Gastrocnemius medialis (tissue), 4 donors: ENCODE data around the gene CCL19. TPM values are rescaled to one million over a fixed set of nuclear protein-coding genes. Genes with fewer than 3 reads are reported as not detected.

Source experiments
- ATAC-seq, 2 donors: fragments of 150-250 bp; one replicate each; pipeline ENCODE4 v1.9.1; 2016
- DNase-seq, 2 donors: peaks; one replicate each; pipeline ENCODE4 v3.0.0-alpha.2; 2019
- H3K27ac ChIP-seq, 4 donors: fragments of 200-600 bp; sonication (generic); 1 replicate in 1 of 4; 2 replicates in 3 of 4; pipeline ENCODE4 v1.5.1; 2016 to 2018; ENCODE audit warnings: mild to moderate bottlenecking in 2 of 4, moderate library complexity in 1 of 4
- H3K27me3 ChIP-seq, 3 donors: fragments of 200-600 bp; sonication (generic) in 2 of 3; 1 replicate in 1 of 3; 2 replicates in 2 of 3; pipeline versions ENCODE4 v1.5.1 to v1.6.0; 2016 to 2019; ENCODE audit warnings: mild to moderate bottlenecking in 1 of 3, moderate library complexity in 1 of 3
- H3K36me3 ChIP-seq, 2 donors: fragments of 200-600 bp; sonication (generic) in 1 of 2; one replicate each; pipeline ENCODE4 v1.5.1; 2017 to 2018
- H3K4me1 ChIP-seq, 2 donors: fragments of 200-600 bp; sonication (generic) in 1 of 2; one replicate each; pipeline ENCODE4 v1.5.1; 2016 to 2017; ENCODE audit warnings: mild to moderate bottlenecking in 2 of 2
- H3K4me3 ChIP-seq, 4 donors: fragments of 200-600 bp; sonication (generic) in 3 of 4; 1 replicate in 1 of 4; 2 replicates in 3 of 4; pipeline ENCODE4 v1.5.1; 2016 to 2019; ENCODE audit warnings: mild to moderate bottlenecking in 2 of 4
- H3K9me3 ChIP-seq, 3 donors: fragments of 200-600 bp; sonication (generic) in 2 of 3; 1 replicate in 1 of 3; 2 replicates in 2 of 3; pipeline ENCODE4 v1.5.1; 2016 to 2019
- POLR2A ChIP-seq, 2 donors: fragments of 450-650 bp; IDR thresholded peaks; one replicate each; pipeline ENCODE4 v1.6.1; 2017; ENCODE audit warnings: antibody characterized with exemption in 2 of 2, mild to moderate bottlenecking in 2 of 2, moderate library complexity in 2 of 2
- in situ Hi-C, 4 donors: fragments of 200-750 bp; cut with MboI; loops; one replicate each; pipeline versions ENCODE4 v1.15.0 to v1.8.0; 2017; ENCODE audit warnings: low sequenced_read_pairs in 4 of 4
- intact Hi-C: fragments of 100-400 bp; cut with DNase I; formaldehyde crosslinking; loops from one replicate; pipeline ENCODE4 v1.15.1; 2023; ENCODE audit warnings: low total_unique reads
- total RNA-seq, 4 donors: library from RNA; depleted of rRNA; stranded (reverse); fragments of >200 nt; gene quantifications; one replicate each; pipeline versions ENCODE4 v1.1.0 to v1.2.3, GENCODE V29; 2016
- TF ChIP-seq, protein P1 (sequence below), 5 experiments: fragments of 450-650 bp in 3 of 5; fragments of 200-600 bp in 2 of 5; sonication (generic) in 2 of 5; IDR thresholded peaks in 4 of 5; conservative IDR thresholded peaks in 1 of 5; 1 replicate in 4 of 5; 2 replicates in 1 of 5; pipeline ENCODE4 v1.5.1; 2016 to 2019; ENCODE audit warnings: antibody characterized with exemption in 5 of 5, mild to moderate bottlenecking in 3 of 5, moderate library complexity in 3 of 5

Gene CCL19
- total RNA-seq, 4 donors from 2014 or later = not detected

DNA sequence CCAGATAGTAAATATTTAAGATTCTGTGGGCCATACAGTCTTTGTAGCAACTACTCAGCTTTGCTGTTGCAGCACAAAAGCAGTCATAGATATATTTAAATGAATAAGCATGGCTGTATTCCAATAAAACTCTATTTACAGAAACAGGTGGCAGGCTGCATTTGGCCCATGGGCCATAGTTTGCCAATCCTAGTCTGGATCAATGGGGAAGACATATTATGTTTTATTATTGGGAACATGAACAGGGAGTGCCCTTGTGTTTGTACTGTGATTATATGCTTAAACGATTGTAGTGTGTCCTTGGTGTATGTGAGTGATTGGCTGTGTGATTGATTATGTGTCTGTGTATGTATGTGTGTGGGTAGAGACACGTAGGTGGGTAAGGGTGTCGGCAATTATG, 16.6 kb downstream of the CCL19 start:
- no peak overlapping the region for H3K27ac ChIP-seq
- no peaks in the 10 kb centered on the region for H3K36me3 ChIP-seq
- in situ Hi-C loops (loop anchor here in 1 of 4 donors (25.0 kb wide), 1 partner anchor 413 kb away; the partner anchor contains the start of genes FANCG and PIGO), intact Hi-C loops (no loop called here)
- H3K4me3 ChIP-seq = no peak overlapping the region
- peaks cover 3 to 4% of the 10 kb centered on the region in 2 donors for H3K4me1 ChIP-seq
- ATAC-seq (no peak), DNase-seq (no peak)
- TF ChIP-seq, protein P1, sequence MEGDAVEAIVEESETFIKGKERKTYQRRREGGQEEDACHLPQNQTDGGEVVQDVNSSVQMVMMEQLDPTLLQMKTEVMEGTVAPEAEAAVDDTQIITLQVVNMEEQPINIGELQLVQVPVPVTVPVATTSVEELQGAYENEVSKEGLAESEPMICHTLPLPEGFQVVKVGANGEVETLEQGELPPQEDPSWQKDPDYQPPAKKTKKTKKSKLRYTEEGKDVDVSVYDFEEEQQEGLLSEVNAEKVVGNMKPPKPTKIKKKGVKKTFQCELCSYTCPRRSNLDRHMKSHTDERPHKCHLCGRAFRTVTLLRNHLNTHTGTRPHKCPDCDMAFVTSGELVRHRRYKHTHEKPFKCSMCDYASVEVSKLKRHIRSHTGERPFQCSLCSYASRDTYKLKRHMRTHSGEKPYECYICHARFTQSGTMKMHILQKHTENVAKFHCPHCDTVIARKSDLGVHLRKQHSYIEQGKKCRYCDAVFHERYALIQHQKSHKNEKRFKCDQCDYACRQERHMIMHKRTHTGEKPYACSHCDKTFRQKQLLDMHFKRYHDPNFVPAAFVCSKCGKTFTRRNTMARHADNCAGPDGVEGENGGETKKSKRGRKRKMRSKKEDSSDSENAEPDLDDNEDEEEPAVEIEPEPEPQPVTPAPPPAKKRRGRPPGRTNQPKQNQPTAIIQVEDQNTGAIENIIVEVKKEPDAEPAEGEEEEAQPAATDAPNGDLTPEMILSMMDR (IDR thresholded peaks at IDR 0.05 in 4 of 5, conservative IDR thresholded peaks at IDR 0.05 in 1 of 5) = no peak
- no peak for TF ChIP-seq POLR2A (IDR thresholded peaks at IDR 0.05)
- no peaks in the 10 kb centered on the region for H3K27me3 ChIP-seq
- no peaks in the 10 kb centered on the region for H3K9me3 ChIP-seq

DNA sequence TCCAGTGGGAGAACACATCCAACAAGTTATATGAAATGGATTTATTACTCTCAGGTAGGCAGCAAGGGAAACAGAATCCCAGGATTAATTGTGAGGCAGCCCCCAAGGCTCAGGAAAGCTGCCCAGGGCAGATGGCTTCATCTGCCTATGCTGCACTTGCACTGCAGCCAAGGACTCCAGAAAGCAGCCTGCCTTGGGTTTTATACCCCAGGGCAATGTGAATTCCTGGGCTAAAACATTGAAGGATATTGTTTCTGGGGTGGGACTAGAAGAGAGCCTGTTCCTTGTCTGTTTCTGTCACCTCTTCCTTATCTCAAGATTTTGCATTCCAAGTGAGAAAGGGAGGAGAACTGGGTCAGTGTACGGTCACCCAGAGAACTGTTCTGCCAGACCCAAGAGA, 19.8 kb downstream of the CCL19 start:
- intact Hi-C loops = no loop called here

DNA sequence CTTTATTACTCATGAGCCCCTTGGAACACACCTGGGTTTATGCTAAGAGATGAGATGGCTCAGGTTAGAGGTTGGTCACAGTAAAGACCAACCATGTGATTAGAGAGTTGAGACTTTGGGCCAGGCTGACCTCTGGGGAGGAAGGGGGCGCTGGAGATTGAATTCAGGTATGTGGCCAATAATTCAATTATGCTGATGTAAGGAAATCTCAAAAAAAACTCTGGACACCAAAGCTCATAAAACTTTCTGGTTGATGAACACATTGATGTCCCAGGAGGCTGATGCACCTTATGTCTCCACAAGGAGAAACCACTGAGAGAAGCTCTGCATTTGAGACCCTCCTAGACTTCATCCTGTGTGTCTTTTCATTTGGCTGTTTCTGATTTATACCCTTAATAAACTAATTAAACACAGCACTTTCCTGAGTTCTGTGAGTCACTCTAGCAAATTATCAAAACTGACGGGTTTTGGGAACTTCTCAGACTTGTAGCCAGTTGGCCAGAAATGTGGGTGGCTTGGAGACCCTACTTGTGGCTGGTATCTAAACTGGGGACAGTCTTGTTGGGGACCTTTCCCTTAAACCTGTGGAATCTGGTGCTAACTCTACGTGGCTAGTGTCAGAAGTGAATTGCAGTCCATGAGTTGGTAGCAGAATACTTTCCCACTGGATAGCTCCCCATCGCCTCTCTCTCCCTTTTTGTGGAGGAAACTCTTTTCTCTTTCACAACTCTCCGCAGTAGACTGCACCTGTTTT, 21.1 kb downstream of the CCL19 start:
- TF ChIP-seq, protein P1 (IDR thresholded peaks at IDR 0.05 in 4 of 5, conservative IDR thresholded peaks at IDR 0.05 in 1 of 5) = no peak
- no peak for TF ChIP-seq POLR2A (IDR thresholded peaks at IDR 0.05)
- peaks cover 3 to 4% of the 10 kb centered on the region in 2 donors for H3K4me1 ChIP-seq
- ATAC-seq = no peak
- no peak for DNase-seq
- in situ Hi-C loops = loop anchor here in 1 of 4 donors (25.0 kb wide), 1 partner anchor 417 kb away; the partner anchor contains the start of genes FANCG and PIGO
- H3K27ac ChIP-seq = no peak overlapping the region
- H3K9me3 ChIP-seq = no peaks in the 10 kb centered on the region
- no peaks in the 10 kb centered on the region for H3K36me3 ChIP-seq
- intact Hi-C loops = loop anchor here (5.0 kb wide), 1 partner anchor 317 kb away; the partner anchor contains the start of gene DNAJB5
- no peak overlapping the region for H3K4me3 ChIP-seq
- H3K27me3 ChIP-seq = no peaks in the 10 kb centered on the region

More for the DNA sequence above, 19.8 kb downstream of the CCL19 start:
- Histone ChIP-seq H3K27ac (no peak overlapping the region), H3K27me3 (no peaks in the 10 kb centered on the region), H3K4me1 (peaks cover 3 to 4% of the 10 kb centered on the region in 2 donors), H3K9me3 (no peaks in the 10 kb centered on the region), H3K36me3 (no peaks in the 10 kb centered on the region), H3K4me3 (no peak overlapping the region)
- DNase-seq (no peak), ATAC-seq (no peak)
- in situ Hi-C loops = loop anchor here in 1 of 4 donors (25.0 kb wide), 1 partner anchor 416 kb away; the partner anchor contains the start of genes FANCG and PIGO
- TF ChIP-seq, protein P1 (IDR thresholded peaks at IDR 0.05 in 4 of 5, conservative IDR thresholded peaks at IDR 0.05 in 1 of 5) = no peak
- TF ChIP-seq POLR2A (IDR thresholded peaks at IDR 0.05) = no peak

DNA sequence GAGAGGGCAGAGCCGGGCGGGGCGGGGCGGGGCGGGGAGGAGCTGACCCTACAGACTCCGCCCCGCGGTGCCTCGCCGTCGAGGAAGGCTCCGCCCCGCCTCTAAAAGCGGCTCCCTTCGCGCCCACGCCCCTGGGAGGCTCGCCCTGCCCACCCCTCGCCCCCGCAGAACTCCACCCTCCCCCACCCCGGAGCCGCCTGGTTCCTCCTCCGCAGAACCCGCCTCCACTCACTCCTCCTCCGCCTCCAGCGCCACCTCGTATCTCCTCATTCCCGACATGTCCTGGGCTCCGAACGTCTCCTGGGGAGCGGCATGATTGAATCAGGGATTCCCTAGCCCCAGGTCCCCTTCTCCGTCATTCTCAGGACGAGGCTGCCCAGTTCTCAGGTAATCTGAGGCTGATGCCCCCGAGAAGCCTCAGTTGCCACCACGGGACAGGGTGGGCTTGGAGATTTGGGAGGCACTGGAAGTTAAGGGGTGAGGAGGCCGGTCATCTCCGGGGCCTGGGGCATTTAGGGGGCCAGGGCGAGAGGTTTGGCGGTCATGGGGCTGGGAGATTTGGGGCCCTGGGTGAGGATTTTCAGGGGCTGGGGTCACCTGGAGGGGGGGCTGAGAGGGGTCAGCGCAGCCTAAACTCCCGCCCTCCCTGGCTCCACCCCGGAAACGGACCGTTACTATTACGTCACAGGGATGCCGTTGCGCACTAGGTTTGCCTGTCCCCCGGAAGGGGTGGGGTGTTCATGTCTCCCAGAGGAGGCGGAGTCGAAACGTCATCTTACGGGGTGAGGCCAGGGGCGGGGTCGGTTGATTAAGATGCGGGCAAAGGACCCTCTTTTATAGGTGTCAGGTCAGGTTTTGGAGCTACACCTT, 25.5 kb downstream of the CCL19 start:
- in situ Hi-C loops = loop anchor here in 1 of 4 donors (25.0 kb wide), 1 partner anchor 422 kb away; the partner anchor contains the start of genes FANCG and PIGO
- H3K4me1 ChIP-seq = peaks cover 0 to 4% of the 10 kb centered on the region in 2 donors
- intact Hi-C loops = loop anchor here (1.0 to 5.0 kb wide), 3 partner anchors 13 to 322 kb away; partner anchors contain the start of genes DNAJB5 and IL11RA
- peak overlapping the region; percentile 91 to 100 (median 98) for H3K27ac ChIP-seq
- peak; percentile 86 to 87 for ATAC-seq
- TF ChIP-seq POLR2A (IDR thresholded peaks at IDR 0.05) = peak; percentile 62 to 63
- TF ChIP-seq, protein P1 (IDR thresholded peaks at IDR 0.05 in 4 of 5, conservative IDR thresholded peaks at IDR 0.05 in 1 of 5) = peak in 1 of 5 experiments; percentile 9
- peak; percentile 90 to 94 for DNase-seq
- no peaks in the 10 kb centered on the region for H3K27me3 ChIP-seq
- H3K36me3 ChIP-seq = peaks cover 0 to 6% of the 10 kb centered on the region in 2 donors
- peak overlapping the region; percentile 76 to 98 (median 86) for H3K4me3 ChIP-seq
- H3K9me3 ChIP-seq = no peaks in the 10 kb centered on the region
